Erythroblast (primary cell): ENCODE results near the gene ARID1B.

ENCODE experiments used
- GATA1 ChIP-seq: IDR thresholded peaks from 2 replicates; pipeline ENCODE4 v1.6.1; 2011; ENCODE audit warnings: low read depth, mild to moderate bottlenecking, control low read depth, low read length, moderate library complexity
- POLR2A ChIP-seq: IDR thresholded peaks from 2 replicates; pipeline ENCODE4 v1.6.1; 2011; ENCODE audit warnings: mild to moderate bottlenecking, low read length

DNA sequence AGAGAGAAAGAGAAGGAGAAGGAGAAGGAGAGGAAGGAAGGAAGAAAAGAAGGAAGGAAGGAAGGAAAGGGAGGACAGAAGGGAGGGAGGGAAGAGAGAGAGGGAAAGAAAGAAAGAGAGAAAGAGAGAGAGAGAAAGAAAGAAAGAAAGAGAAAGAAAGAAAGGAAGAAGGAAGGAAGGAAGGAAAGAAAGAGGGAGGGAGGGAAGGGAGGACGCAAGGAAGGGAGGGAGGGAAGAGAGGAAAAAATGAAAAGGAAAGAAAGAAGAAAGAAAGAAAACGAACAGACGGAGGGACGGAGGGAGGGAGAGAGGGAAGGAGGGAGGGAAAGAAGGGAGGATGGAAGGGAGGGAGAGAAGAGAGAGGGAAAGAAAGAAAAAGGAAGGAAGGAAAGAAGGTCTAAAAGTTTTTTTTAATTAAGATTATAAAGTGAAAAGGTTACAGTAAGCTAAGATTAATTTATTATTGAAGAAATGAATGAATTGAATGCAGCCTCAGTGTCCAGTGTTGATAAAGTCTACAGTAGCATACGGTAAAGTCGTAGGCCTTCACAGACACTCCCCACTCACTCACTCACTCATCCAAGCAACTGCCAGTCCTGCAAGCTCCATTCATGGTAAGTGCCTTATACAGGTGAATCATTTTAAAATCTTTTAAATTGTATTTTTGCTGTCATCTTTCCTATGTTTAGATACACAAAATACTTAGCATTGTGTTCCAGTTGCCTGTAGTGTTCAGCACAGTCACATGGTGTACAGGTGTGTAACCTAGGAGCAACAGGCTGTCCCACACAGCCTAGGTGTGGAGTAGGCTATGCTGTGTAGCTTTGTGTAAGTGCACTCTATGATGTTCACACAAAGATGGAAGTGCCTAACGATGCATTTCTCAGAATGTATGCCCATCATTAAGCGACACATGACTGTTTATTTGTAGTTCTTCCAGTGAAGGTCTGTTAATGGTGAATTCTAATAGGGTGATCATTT lies 20.3 kb upstream of the ARID1B start:
- TF ChIP-seq POLR2A (no peak), GATA1 (no peak)
